OCI-LY1 (cell line): ENCODE results near the gene EIF2D.

Experiments used
- H2AFZ ChIP-seq: fragments of 200-600 bp; sonication (generic), shearing (Covaris generic); 2 replicates; pipeline ENCODE4 v1.6.0; 2014; ENCODE audit warnings: antibody characterized with exemption, mild to moderate bottlenecking, low read length
- H3F3A ChIP-seq: fragments of 200-600 bp; sonication (generic), shearing (Covaris generic); 2 replicates; pipeline ENCODE4 v1.6.0; 2014; ENCODE audit warnings: mild to moderate bottlenecking, antibody characterized with exemption, low read length, moderate library complexity; ENCODE audit not compliant: insufficient read depth
- H3K27ac ChIP-seq: fragments of 200-600 bp; sonication (generic); 2 replicates; pipeline ENCODE4 v1.5.1; 2014; ENCODE audit warnings: low read length, mixed run types, mild to moderate bottlenecking, low read depth; ENCODE audit not compliant: poor library complexity, severe bottlenecking
- H3K27me3 ChIP-seq: fragments of 200-600 bp; sonication (generic); 2 replicates; pipeline ENCODE4 v1.6.0; 2014; ENCODE audit warnings: antibody characterized with exemption, mild to moderate bottlenecking, low read length, moderate library complexity; ENCODE audit not compliant: insufficient read depth
- H3K36me3 ChIP-seq: fragments of 200-600 bp; sonication (generic); 2 replicates; pipeline ENCODE4 v1.6.1; 2014; ENCODE audit warnings: mild to moderate bottlenecking, antibody characterized with exemption, low read length, moderate library complexity, mixed read lengths; ENCODE audit not compliant: insufficient read depth
- H3K4me1 ChIP-seq: fragments of 200-600 bp; sonication (generic); 2 replicates; pipeline ENCODE4 v1.5.1; 2014; ENCODE audit warnings: mild to moderate bottlenecking, low read length, moderate library complexity; ENCODE audit not compliant: insufficient read depth, severe bottlenecking
- H3K4me2 ChIP-seq: fragments of 200-600 bp; sonication (generic), shearing (Covaris generic); 2 replicates; pipeline ENCODE4 v1.6.1; 2014; ENCODE audit warnings: low read length
- H3K4me3 ChIP-seq: fragments of 200-600 bp; sonication (generic); 2 replicates; pipeline ENCODE4 v1.5.1; 2014; ENCODE audit warnings: low read length, low read depth, mild to moderate bottlenecking, mixed read lengths; ENCODE audit not compliant: poor library complexity, severe bottlenecking
- H3K79me2 ChIP-seq: fragments of 200-600 bp; shearing (Covaris generic); 2 replicates; pipeline ENCODE4 v1.6.1; 2016; ENCODE audit warnings: mixed run types, low read length, mixed read lengths; ENCODE audit not compliant: insufficient read depth
- H3K9ac ChIP-seq: fragments of 200-600 bp; sonication (generic), shearing (Covaris generic); 2 replicates; pipeline ENCODE4 v1.6.1; 2014; ENCODE audit warnings: mild to moderate bottlenecking, low read length, mixed read lengths
- H3K9me2 ChIP-seq: fragments of 200-600 bp; sonication (generic), shearing (Covaris generic); 2 replicates; pipeline ENCODE4 v1.6.1; 2014; ENCODE audit warnings: low read depth, mild to moderate bottlenecking, low read length, mixed read lengths
- H3K9me3 ChIP-seq: fragments of 200-600 bp; shearing (Covaris generic); 2 replicates; pipeline ENCODE4 v1.6.1; 2014; ENCODE audit warnings: low read length, mixed read lengths
- H4K20me1 ChIP-seq: fragments of 200-600 bp; sonication (generic), shearing (Covaris generic); 2 replicates; pipeline ENCODE4 v1.6.0; 2016; ENCODE audit warnings: mild to moderate bottlenecking, low read length; ENCODE audit not compliant: insufficient read depth
- EZH2 ChIP-seq: fragments of 200-600 bp; sonication (generic), shearing (Covaris generic); IDR thresholded peaks from 2 replicates; pipeline ENCODE4 v1.8.0; 2017; ENCODE audit warnings: borderline replicate concordance, mixed run types, mild to moderate bottlenecking, antibody characterized with exemption, low read length, moderate library complexity, mixed read lengths
- TF ChIP-seq, protein P1 (sequence below): fragments of 200-600 bp; sonication (generic), shearing (Covaris generic); IDR thresholded peaks from 2 replicates; pipeline ENCODE4 v1.5.1; 2017; ENCODE audit warnings: mild to moderate bottlenecking, antibody characterized with exemption, low read length, moderate library complexity, mixed read lengths

The EIF2D gene

DNA sequence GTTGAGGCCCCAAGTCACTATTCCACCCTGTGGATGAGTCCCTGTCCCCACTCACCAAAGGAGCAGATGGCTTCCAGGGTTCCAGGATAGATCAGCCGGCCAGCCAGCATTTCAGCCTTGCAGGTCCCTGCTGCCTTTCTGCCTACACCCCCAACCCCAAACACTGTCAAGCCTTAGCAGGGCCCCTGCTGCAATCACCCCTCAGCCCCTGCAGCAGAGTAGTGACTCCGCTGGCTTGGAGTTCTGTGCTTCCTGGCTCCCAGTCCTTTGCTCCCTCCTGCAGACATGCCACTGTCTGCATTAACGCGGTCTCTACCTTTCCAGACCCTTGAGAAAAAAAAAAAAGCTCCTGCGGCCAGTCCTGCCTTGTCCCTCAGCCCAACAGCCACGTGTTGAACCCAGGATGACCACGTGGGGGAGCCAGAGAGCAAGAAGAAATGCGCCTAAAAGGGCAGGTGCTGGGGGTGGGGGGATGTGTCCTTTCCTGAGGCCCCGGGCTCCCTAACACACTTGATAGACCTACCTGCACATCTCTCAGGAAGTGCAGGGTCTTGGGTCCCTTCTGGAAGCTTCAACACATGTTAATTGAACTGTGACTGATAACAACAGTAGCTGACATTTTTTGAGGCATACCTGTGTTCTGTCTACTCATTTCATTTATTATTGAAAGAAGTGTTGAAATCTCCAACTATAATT, 67.6 kb downstream of the EIF2D start:
- no peak overlapping the region for H3K9ac ChIP-seq
- no peak overlapping the region for H2AFZ ChIP-seq
- no peak overlapping the region for H3K27ac ChIP-seq

More for the DNA sequence above, 67.6 kb downstream of the EIF2D start:
- no peaks in the 10 kb centered on the region for H3K79me2 ChIP-seq
- H3F3A ChIP-seq, result no peaks in the 10 kb centered on the region
- peaks cover 7% of the 10 kb centered on the region for H3K4me1 ChIP-seq
- no peak for TF ChIP-seq EZH2
- TF ChIP-seq, protein P1, sequence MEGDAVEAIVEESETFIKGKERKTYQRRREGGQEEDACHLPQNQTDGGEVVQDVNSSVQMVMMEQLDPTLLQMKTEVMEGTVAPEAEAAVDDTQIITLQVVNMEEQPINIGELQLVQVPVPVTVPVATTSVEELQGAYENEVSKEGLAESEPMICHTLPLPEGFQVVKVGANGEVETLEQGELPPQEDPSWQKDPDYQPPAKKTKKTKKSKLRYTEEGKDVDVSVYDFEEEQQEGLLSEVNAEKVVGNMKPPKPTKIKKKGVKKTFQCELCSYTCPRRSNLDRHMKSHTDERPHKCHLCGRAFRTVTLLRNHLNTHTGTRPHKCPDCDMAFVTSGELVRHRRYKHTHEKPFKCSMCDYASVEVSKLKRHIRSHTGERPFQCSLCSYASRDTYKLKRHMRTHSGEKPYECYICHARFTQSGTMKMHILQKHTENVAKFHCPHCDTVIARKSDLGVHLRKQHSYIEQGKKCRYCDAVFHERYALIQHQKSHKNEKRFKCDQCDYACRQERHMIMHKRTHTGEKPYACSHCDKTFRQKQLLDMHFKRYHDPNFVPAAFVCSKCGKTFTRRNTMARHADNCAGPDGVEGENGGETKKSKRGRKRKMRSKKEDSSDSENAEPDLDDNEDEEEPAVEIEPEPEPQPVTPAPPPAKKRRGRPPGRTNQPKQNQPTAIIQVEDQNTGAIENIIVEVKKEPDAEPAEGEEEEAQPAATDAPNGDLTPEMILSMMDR, result peak; percentile 91
- no peaks in the 10 kb centered on the region for H4K20me1 ChIP-seq
- H3K4me3 ChIP-seq, result no peak overlapping the region
- no peaks in the 10 kb centered on the region for H3K9me2 ChIP-seq
- H3K27me3 ChIP-seq, result no peaks in the 10 kb centered on the region
- no peak overlapping the region for H3K4me2 ChIP-seq
- H3K36me3 ChIP-seq, result no peaks in the 10 kb centered on the region
- no peaks in the 10 kb centered on the region for H3K9me3 ChIP-seq
